Vagina (tissue), 2 donors: ENCODE data around the gene NCEH1. TPM values are rescaled to one million over a fixed set of nuclear protein-coding genes. Genes with fewer than 3 reads are reported as not detected.

Experiments used
- DNase-seq, 2 donors: peaks; one replicate each; pipeline ENCODE4 v3.0.0-alpha.2; 2017; ENCODE audit errors: extremely low spot score in 2 of 2
- H3K27ac ChIP-seq: fragments of 200-600 bp; sonication (generic); one replicate; pipeline ENCODE4 v1.5.1; 2019
- H3K27me3 ChIP-seq: fragments of 200-600 bp; sonication (generic); one replicate; pipeline ENCODE4 v1.5.1; 2019
- H3K36me3 ChIP-seq, 2 donors: fragments of 200-600 bp; sonication (generic); one replicate each; pipeline ENCODE4 v1.5.1; 2017 to 2019
- H3K4me1 ChIP-seq: fragments of 200-600 bp; sonication (generic); one replicate; pipeline ENCODE4 v1.5.1; 2019
- H3K4me3 ChIP-seq, 2 donors: fragments of 200-600 bp; sonication (generic); 1 replicate in 1 of 2; 2 replicates in 1 of 2; pipeline ENCODE4 v1.5.1; 2016 to 2019
- H3K9me3 ChIP-seq: fragments of 200-600 bp; sonication (generic); one replicate; pipeline ENCODE4 v1.5.1; 2019
- CTCF ChIP-seq, 3 experiments: fragments of 450-650 bp in 2 of 3; fragments of 200-600 bp in 1 of 3; sonication (generic) in 1 of 3; IDR thresholded peaks; one replicate each; pipeline ENCODE4 v1.5.1; 2017 to 2019; ENCODE audit warnings: antibody characterized with exemption in 3 of 3, mild to moderate bottlenecking in 2 of 3, moderate library complexity in 2 of 3
- POLR2A ChIP-seq, 2 donors: fragments of 450-650 bp; IDR thresholded peaks; one replicate each; pipeline ENCODE4 v1.6.1; 2017; ENCODE audit warnings: antibody characterized with exemption in 2 of 2, mild to moderate bottlenecking in 2 of 2, moderate library complexity in 2 of 2
- POLR2AphosphoS5 ChIP-seq, 2 donors: sonication (generic); formaldehyde crosslinking; IDR thresholded peaks; one replicate each; pipeline ENCODE4 v1.9.0; 2017; ENCODE audit warnings: antibody characterized with exemption in 2 of 2, mild to moderate bottlenecking in 2 of 2, low read depth in 1 of 2; ENCODE audit not compliant: insufficient read depth in 1 of 2
- intact Hi-C: fragments of 100-400 bp; cut with DNase I; formaldehyde crosslinking; loops from one replicate; pipeline ENCODE4 v1.15.1; 2023
- total RNA-seq: library from RNA; depleted of rRNA; stranded (reverse); fragments of >200 nt; gene quantifications from one replicate; pipeline ENCODE4 v1.2.3, GENCODE V29; 2016

The NCEH1 gene
- total RNA-seq, 1 donor from 2014 or later, result 7.4 TPM

- Histone ChIP-seq H3K36me3 (no peaks in the 10 kb centered on the region), H3K27ac (peak overlapping the region; percentile 61), H3K27me3 (no peaks in the 10 kb centered on the region), H3K4me1 (peaks cover 22% of the 10 kb centered on the region), H3K9me3 (no peaks in the 10 kb centered on the region), H3K4me3 (no peak overlapping the region)
- no peak for DNase-seq
- TF ChIP-seq POLR2A (IDR thresholded peaks at IDR 0.05), result no peak
- peak in 1 of 2 donors; percentile 14 for TF ChIP-seq POLR2AphosphoS5 (IDR thresholded peaks at IDR 0.05; ENCODE audit: insufficient read depth in 1 of 2, low read depth in 1 of 2)
- intact Hi-C loops, result no loop called here
Measured at GRCh38 chr3:172627057-172627809, 83.6 kb downstream of the NCEH1 start.

- Histone ChIP-seq H3K4me1 (peaks cover 27% of the 10 kb centered on the region), H3K27ac (peak overlapping the region; percentile 27), H3K27me3 (no peaks in the 10 kb centered on the region), H3K9me3 (no peaks in the 10 kb centered on the region), H3K36me3 (no peaks in the 10 kb centered on the region), H3K4me3 (no peak overlapping the region)
- intact Hi-C loops, result no loop called here
- no peak for DNase-seq
- no peak for TF ChIP-seq POLR2A (IDR thresholded peaks at IDR 0.05)
Measured at GRCh38 chr3:172626021-172626640, 84.7 kb downstream of the NCEH1 start.

- H3K36me3 ChIP-seq, result no peaks in the 10 kb centered on the region
- no peaks in the 10 kb centered on the region for H3K27me3 ChIP-seq
- peaks cover 27% of the 10 kb centered on the region for H3K4me1 ChIP-seq
- H3K27ac ChIP-seq, result no peak overlapping the region
- no peak for TF ChIP-seq POLR2A (IDR thresholded peaks at IDR 0.05)
- TF ChIP-seq POLR2AphosphoS5 (IDR thresholded peaks at IDR 0.05; ENCODE audit: insufficient read depth in 1 of 2, low read depth in 1 of 2), result no peak
- no peak for TF ChIP-seq CTCF (IDR thresholded peaks at IDR 0.05)
- intact Hi-C loops, result no loop called here
- H3K4me3 ChIP-seq, result no peak overlapping the region
- DNase-seq, result no peak
- no peaks in the 10 kb centered on the region for H3K9me3 ChIP-seq
Measured at GRCh38 chr3:172625404-172625803, 85.5 kb downstream of the NCEH1 start.

GRCh38 chr3:172624999-172625398, 85.9 kb downstream of the NCEH1 start:
- intact Hi-C loops, result no loop called here
- Histone ChIP-seq H3K27me3 (no peaks in the 10 kb centered on the region), H3K4me3 (no peak overlapping the region), H3K4me1 (peaks cover 27% of the 10 kb centered on the region), H3K9me3 (no peaks in the 10 kb centered on the region), H3K36me3 (no peaks in the 10 kb centered on the region), H3K27ac (no peak overlapping the region)
- TF ChIP-seq CTCF (IDR thresholded peaks at IDR 0.05) (no peak), POLR2A (IDR thresholded peaks at IDR 0.05) (no peak), POLR2AphosphoS5 (IDR thresholded peaks at IDR 0.05; ENCODE audit: insufficient read depth in 1 of 2, low read depth in 1 of 2) (no peak)
- no peak for DNase-seq

- intact Hi-C loops, result no loop called here
- H3K9me3 ChIP-seq, result no peaks in the 10 kb centered on the region
- H3K4me3 ChIP-seq, result no peak overlapping the region
- H3K4me1 ChIP-seq, result peaks cover 27% of the 10 kb centered on the region
- H3K27me3 ChIP-seq, result no peaks in the 10 kb centered on the region
- no peak for TF ChIP-seq POLR2A (IDR thresholded peaks at IDR 0.05)
- TF ChIP-seq POLR2AphosphoS5 (IDR thresholded peaks at IDR 0.05; ENCODE audit: insufficient read depth in 1 of 2, low read depth in 1 of 2), result peak in 1 of 2 donors; percentile 87
- peak in 2 of 3 experiments; percentile 20 to 45 for TF ChIP-seq CTCF (IDR thresholded peaks at IDR 0.05)
- no peak for DNase-seq
- no peaks in the 10 kb centered on the region for H3K36me3 ChIP-seq
- H3K27ac ChIP-seq, result no peak overlapping the region
Measured at GRCh38 chr3:172622916-172623700, 87.8 kb downstream of the NCEH1 start.
